Ramos (cell line): ENCODE measurements around the gene WNT4.

ENCODE experiments used
- in situ Hi-C: fragments of 300-500 bp; cut with MboI; formaldehyde crosslinking; loops from one replicate; pipeline ENCODE4 v1.14.3; 2022; ENCODE audit warnings: low sequenced_read_pairs; ENCODE audit not compliant: unreplicated experiment

The WNT4 gene

GRCh38 chr1:22143065-22144033 lies at the start of gene WNT4:
TSS of gene WNT4 (minus strand) at chr1:22143097. CDS start at chr1:22142922, 175 bp downstream.
- in situ Hi-C loops: no loop called here

- in situ Hi-C loops: no loop called here
Measured at GRCh38 chr1:22190731-22191130, 47.8 kb upstream of the WNT4 start.

GRCh38 chr1:22190251-22190650 lies 47.4 kb upstream of the WNT4 start:
- in situ Hi-C loops: no loop called here

GRCh38 chr1:22189619-22190018 lies 46.7 kb upstream of the WNT4 start:
- in situ Hi-C loops: no loop called here

- in situ Hi-C loops: no loop called here
Measured at GRCh38 chr1:22188914-22189313, 46.0 kb upstream of the WNT4 start.

- in situ Hi-C loops: no loop called here
Measured at GRCh38 chr1:22188436-22188835, 45.5 kb upstream of the WNT4 start.

- in situ Hi-C loops: no loop called here
Measured at GRCh38 chr1:22186311-22186710, 43.4 kb upstream of the WNT4 start.

GRCh38 chr1:22184892-22185612 lies 42.2 kb upstream of the WNT4 start:
- in situ Hi-C loops: no loop called here

GRCh38 chr1:22184454-22184853 lies 41.6 kb upstream of the WNT4 start:
- in situ Hi-C loops: no loop called here

- in situ Hi-C loops: no loop called here
Measured at GRCh38 chr1:22182715-22183114, 39.8 kb upstream of the WNT4 start.

GRCh38 chr1:22179197-22179803 lies 36.4 kb upstream of the WNT4 start:
- in situ Hi-C loops: no loop called here

- in situ Hi-C loops: no loop called here
Measured at GRCh38 chr1:22177354-22178003, 34.6 kb upstream of the WNT4 start.

GRCh38 chr1:22176258-22176657 lies 33.4 kb upstream of the WNT4 start:
- in situ Hi-C loops: no loop called here

- in situ Hi-C loops: no loop called here
Measured at GRCh38 chr1:22174446-22175220, 31.7 kb upstream of the WNT4 start.

GRCh38 chr1:22171951-22172715 lies 29.2 kb upstream of the WNT4 start:
- in situ Hi-C loops: no loop called here

GRCh38 chr1:22169816-22170215 lies 26.9 kb upstream of the WNT4 start:
- in situ Hi-C loops: no loop called here

- in situ Hi-C loops: no loop called here
Measured at GRCh38 chr1:22168412-22168973, 25.6 kb upstream of the WNT4 start.

GRCh38 chr1:22166439-22166838 lies 23.5 kb upstream of the WNT4 start:
- in situ Hi-C loops: no loop called here
